Measurements from ENCODE around the gene RABEP2. TPM values are rescaled to one million over a fixed set of nuclear protein-coding genes. Genes with fewer than 3 reads are reported as not detected.
A peak's percentile ranks its signal among the peaks of the same experiment; 100 is the strongest.
"Not testable (repeated sequence)": the region's sequence is repeated elsewhere in the genome, so short reads cannot be mapped to it uniquely, and the experiment has no call there.

Gene RABEP2
- total RNA-seq, 1 donor from 2014 or later: 17.7 TPM

DNA sequence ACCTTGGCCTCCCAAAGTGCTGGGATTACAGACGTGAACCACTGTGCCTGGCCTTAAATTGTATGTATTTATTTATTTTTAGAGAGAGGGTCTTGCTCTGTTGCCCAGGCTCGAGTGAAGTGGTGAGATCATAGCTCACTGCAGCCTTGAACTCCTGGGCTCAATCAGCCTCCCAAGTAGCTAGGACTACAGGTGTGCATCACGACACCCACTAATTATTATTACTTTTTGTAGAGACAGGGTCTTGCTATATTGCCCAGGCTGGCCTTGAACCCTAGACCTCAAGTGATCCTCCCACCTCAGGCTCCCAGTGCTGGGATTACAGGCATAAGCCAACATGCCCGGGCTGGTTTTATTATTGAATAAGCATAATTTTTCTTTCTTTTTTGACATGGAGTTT is 21.6 kb upstream of the RABEP2 start:
- TF ChIP-seq, protein P1, sequence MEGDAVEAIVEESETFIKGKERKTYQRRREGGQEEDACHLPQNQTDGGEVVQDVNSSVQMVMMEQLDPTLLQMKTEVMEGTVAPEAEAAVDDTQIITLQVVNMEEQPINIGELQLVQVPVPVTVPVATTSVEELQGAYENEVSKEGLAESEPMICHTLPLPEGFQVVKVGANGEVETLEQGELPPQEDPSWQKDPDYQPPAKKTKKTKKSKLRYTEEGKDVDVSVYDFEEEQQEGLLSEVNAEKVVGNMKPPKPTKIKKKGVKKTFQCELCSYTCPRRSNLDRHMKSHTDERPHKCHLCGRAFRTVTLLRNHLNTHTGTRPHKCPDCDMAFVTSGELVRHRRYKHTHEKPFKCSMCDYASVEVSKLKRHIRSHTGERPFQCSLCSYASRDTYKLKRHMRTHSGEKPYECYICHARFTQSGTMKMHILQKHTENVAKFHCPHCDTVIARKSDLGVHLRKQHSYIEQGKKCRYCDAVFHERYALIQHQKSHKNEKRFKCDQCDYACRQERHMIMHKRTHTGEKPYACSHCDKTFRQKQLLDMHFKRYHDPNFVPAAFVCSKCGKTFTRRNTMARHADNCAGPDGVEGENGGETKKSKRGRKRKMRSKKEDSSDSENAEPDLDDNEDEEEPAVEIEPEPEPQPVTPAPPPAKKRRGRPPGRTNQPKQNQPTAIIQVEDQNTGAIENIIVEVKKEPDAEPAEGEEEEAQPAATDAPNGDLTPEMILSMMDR (IDR thresholded peaks at IDR 0.05; ENCODE audit: borderline replicate concordance): no peak
- H3K27ac ChIP-seq (replicated peaks): no peak overlapping the region
- H3K9me3 ChIP-seq (replicated peaks): no peaks in the 10 kb centered on the region
- intact Hi-C loops (cut with micrococcal nuclease): no loop called here
- H3K4me1 ChIP-seq: peaks cover 21% of the 10 kb centered on the region
- DNase-seq: no peak
- no peaks in the 10 kb centered on the region for H3K27me3 ChIP-seq (ENCODE audit: low read depth)
- no peaks in the 10 kb centered on the region for H3K36me3 ChIP-seq
- H3K4me3 ChIP-seq: no peak overlapping the region

DNA sequence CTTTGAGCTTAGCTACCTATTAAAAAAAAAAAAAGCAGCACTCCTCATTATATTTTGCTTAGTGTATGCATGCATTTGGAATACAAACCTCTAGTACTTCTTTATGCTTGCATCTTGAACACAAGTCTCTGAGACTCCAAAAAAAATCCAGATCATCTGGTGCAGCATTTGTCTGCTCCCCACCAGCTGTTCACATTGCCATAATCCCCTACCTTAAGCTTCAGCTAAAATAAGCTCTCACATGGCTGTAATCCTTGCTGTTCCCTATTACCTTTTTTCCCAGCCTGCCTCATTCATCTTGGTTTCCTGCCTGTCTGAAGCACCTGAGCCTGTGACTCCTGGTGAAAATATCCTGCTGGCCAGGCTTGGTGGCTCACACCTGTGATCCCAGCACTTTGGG is 18.2 kb upstream of the RABEP2 start:
- DNase-seq: no peak
- TF ChIP-seq, protein P1 (IDR thresholded peaks at IDR 0.05; ENCODE audit: borderline replicate concordance): no peak
- Histone ChIP-seq H3K4me3 (no peak overlapping the region), H3K4me1 (peaks cover 9% of the 10 kb centered on the region), H3K9me3 (replicated peaks) (no peaks in the 10 kb centered on the region), H3K27me3 (ENCODE audit: low read depth) (no peaks in the 10 kb centered on the region), H3K36me3 (no peaks in the 10 kb centered on the region), H3K27ac (replicated peaks) (no peak overlapping the region)
- intact Hi-C loops (cut with micrococcal nuclease): no loop called here

DNA sequence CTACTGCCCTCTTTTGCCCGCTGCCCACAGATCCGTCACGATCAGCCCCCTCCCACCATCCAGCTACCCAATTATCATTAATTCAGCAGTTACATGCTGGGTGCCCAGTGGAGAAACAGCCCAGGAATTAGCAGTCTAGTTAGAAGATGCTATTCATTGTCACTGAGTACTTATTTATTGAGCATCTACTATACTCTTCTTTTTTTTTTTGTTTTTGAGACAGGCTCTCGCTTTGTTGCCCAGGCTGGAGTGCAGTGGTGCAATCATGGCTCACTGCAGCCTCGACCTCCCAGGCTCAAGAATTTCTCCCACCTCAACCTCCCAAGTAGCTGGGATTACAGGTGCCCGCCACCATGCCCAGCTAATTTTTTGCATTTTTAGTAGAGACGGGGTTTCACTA is 14.8 kb upstream of the RABEP2 start:
- H3K9me3 ChIP-seq (replicated peaks); H3K27me3 ChIP-seq (ENCODE audit: low read depth); H3K4me1 ChIP-seq; DNase-seq; H3K4me3 ChIP-seq; H3K27ac ChIP-seq (replicated peaks); H3K36me3 ChIP-seq; intact Hi-C loops (cut with micrococcal nuclease): not testable (repeated sequence)

DNA sequence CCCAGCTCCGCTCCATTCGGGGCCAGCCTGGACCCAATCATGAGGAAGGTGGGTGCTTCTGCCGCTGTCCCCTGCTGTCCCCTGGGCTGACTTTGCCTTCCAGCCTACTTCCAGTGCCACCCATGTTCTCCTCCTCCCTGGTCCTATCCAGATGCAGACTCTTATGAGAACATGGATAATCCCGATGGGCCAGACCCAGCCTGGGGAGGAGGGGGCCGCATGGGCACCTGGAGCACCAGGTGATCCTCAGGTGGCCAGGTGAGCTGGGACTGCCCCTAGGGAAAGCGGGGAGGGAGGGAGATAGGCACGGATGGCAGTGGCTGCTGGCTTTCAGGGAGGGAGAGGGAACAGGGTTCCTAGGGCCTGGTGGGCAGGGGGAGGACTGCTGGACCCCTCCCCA is 13.7 kb upstream of the RABEP2 start:
- no peaks in the 10 kb centered on the region for H3K4me1 ChIP-seq
- no peaks in the 10 kb centered on the region for H3K36me3 ChIP-seq
- H3K9me3 ChIP-seq (replicated peaks): no peaks in the 10 kb centered on the region
- TF ChIP-seq, protein P1 (IDR thresholded peaks at IDR 0.05; ENCODE audit: borderline replicate concordance): no peak
- intact Hi-C loops (cut with micrococcal nuclease): no loop called here
- no peaks in the 10 kb centered on the region for H3K27me3 ChIP-seq (ENCODE audit: low read depth)
- no peak overlapping the region for H3K27ac ChIP-seq (replicated peaks)
- no peak overlapping the region for H3K4me3 ChIP-seq
- DNase-seq: no peak

DNA sequence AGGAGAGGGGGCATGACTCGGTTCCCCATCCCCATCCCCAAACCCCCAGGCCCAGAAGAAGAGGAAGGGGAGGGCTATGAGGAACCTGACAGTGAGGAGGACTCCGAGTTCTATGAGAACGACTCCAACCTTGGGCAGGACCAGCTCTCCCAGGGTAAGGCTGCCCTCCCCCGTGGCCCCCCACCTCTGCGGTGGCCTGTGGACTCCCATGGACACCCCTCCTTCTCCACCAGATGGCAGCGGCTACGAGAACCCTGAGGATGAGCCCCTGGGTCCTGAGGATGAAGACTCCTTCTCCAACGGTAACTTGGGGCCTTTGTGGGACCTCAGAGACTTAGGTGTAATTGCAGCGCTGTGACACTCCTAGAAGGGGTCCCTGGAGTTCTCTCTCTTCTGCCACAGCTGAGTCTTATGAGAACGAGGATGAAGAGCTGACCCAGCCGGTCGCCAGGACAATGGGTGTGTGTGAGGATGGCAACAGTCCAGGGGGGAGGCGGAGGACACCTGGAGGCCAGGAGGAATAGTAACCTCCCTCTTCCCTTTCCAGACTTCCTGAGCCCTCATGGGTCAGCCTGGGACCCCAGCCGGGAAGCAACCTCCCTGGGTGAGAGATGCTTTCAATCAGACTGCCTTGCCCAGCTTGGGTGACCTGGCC is 12.3 kb upstream of the RABEP2 start:
- no peaks in the 10 kb centered on the region for H3K9me3 ChIP-seq (replicated peaks)
- H3K36me3 ChIP-seq: no peaks in the 10 kb centered on the region
- H3K4me1 ChIP-seq: no peaks in the 10 kb centered on the region
- H3K27ac ChIP-seq (replicated peaks): no peak overlapping the region
- TF ChIP-seq, protein P1 (IDR thresholded peaks at IDR 0.05; ENCODE audit: borderline replicate concordance): no peak
- intact Hi-C loops (cut with micrococcal nuclease): no loop called here
- H3K4me3 ChIP-seq: no peak overlapping the region
- DNase-seq: no peak
- H3K27me3 ChIP-seq (ENCODE audit: low read depth): no peaks in the 10 kb centered on the region

DNA sequence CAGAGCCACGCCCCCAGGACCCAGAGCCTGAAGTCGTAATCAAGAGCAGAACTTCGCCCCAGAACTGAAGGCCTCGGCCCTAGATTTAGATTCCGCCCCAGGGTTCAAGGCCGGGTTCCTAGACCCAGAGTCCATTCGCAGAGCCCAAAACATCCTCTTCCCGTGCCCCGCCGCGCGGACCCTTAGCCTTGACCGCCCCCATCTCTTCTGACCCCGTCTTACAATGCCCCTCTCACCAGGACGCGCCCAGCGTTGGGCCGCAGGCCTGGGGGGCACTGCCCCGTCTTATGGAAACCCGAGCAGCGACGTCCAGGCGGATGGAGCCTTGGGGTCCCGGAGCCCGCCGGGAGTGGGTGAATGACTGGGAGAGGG is 11.7 kb upstream of the RABEP2 start:
- Histone ChIP-seq H3K36me3 (no peaks in the 10 kb centered on the region), H3K27me3 (ENCODE audit: low read depth) (no peaks in the 10 kb centered on the region), H3K4me3 (peak overlapping the region; percentile 49), H3K4me1 (no peaks in the 10 kb centered on the region), H3K9me3 (replicated peaks) (no peaks in the 10 kb centered on the region), H3K27ac (replicated peaks) (no peak overlapping the region)
- intact Hi-C loops (cut with micrococcal nuclease): no loop called here
- TF ChIP-seq, protein P1 (IDR thresholded peaks at IDR 0.05; ENCODE audit: borderline replicate concordance): no peak
- no peak for DNase-seq
